HCT116 (cell line): ENCODE measurements around the gene LDLRAD4.

Experiments used
- ATF3 ChIP-seq: IDR thresholded peaks from 2 replicates; pipeline ENCODE4 v1.6.1; 2012
- CEBPB ChIP-seq: IDR thresholded peaks from 2 replicates; pipeline ENCODE4 v1.6.1; 2012; ENCODE audit warnings: low read depth
- CTCF ChIP-seq, 3 experiments: fragments of 200-600 bp in 1 of 3; sonication (generic) in 1 of 3; IDR thresholded peaks in 2 of 3; conservative IDR thresholded peaks in 1 of 3; 2 replicates each; pipeline ENCODE4 v1.5.1; 2012 to 2017; ENCODE audit warnings: low read depth in 2 of 3, low read length in 2 of 3, antibody characterized with exemption in 1 of 3, borderline replicate concordance in 1 of 3, control low read depth in 1 of 3, mild to moderate bottlenecking in 1 of 3, mixed read lengths in 1 of 3, mixed run types in 1 of 3, moderate library complexity in 1 of 3; ENCODE audit not compliant: insufficient read depth in 1 of 3
- EZH2 ChIP-seq: fragments of 200-600 bp; sonication (generic); IDR thresholded peaks from 2 replicates; pipeline ENCODE4 v1.6.1; 2017; ENCODE audit warnings: antibody characterized with exemption, mixed run types
- FOSL1 ChIP-seq: IDR thresholded peaks from 2 replicates; pipeline ENCODE4 v1.6.1; 2012; ENCODE audit warnings: low read depth
- MAX ChIP-seq: IDR thresholded peaks from 2 replicates; pipeline ENCODE4 v1.6.1; 2012
- POLR2A ChIP-seq: IDR thresholded peaks from 2 replicates; pipeline ENCODE4 v1.7.0; 2011; ENCODE audit warnings: borderline replicate concordance; ENCODE audit not compliant: insufficient read depth, insufficient read length; ENCODE audit errors: extremely low read depth
- SP1 ChIP-seq: IDR thresholded peaks from 2 replicates; pipeline ENCODE4 v1.6.1; 2012; ENCODE audit warnings: low read depth

GRCh38 chr18:13388586-13389490 is 170.3 kb downstream of the LDLRAD4 start:
- TF ChIP-seq SP1 (no peak), MAX (no peak), EZH2 (no peak), CTCF (IDR thresholded peaks at IDR 0.05 in 2 of 3, conservative IDR thresholded peaks at IDR 0.05 in 1 of 3; ENCODE audit: borderline replicate concordance in 1 of 3, insufficient read depth in 1 of 3, low read depth in 2 of 3, low read length in 2 of 3) (no peak), ATF3 (no peak), FOSL1 (no peak), CEBPB (no peak), POLR2A (no peak)
